Measurements from ENCODE around the gene INTS4.
"Not testable (repeated sequence)": the region's sequence is repeated elsewhere in the genome, so short reads cannot be mapped to it uniquely, and the experiment has no call there.

- TF ChIP-seq CTCF (conservative IDR thresholded peaks at IDR 0.05; ENCODE audit: low read length); EZH2phosphoT487 (IDR thresholded peaks at IDR 0.05; ENCODE audit: borderline replicate concordance): not testable (repeated sequence)
These were observed 103.2 kb downstream of the INTS4 start for GRCh38 chr11:77891256-77891655.

Measured in Loucy (cell line).